Right atrium auricular region (tissue), 2 donors: ENCODE data around the gene KCNH8. TPM values are rescaled to one million over a fixed set of nuclear protein-coding genes. Genes with fewer than 3 reads are reported as not detected.

Source experiments
- DNase-seq: peaks from one replicate; pipeline ENCODE4 v3.0.0-alpha.2; 2019; ENCODE audit warnings: low spot score
- H3K27ac ChIP-seq, 2 donors: fragments of 200-600 bp; sonication (generic); 1 replicate in 1 of 2; 2 replicates in 1 of 2; pipeline ENCODE4 v1.5.1; 2016 to 2019
- H3K27me3 ChIP-seq, 2 donors: fragments of 200-600 bp; sonication (generic); one replicate each; pipeline versions ENCODE4 v1.5.1 to v1.6.0; 2017 to 2019
- H3K36me3 ChIP-seq: fragments of 200-600 bp; sonication (generic); one replicate; pipeline ENCODE4 v1.5.1; 2016
- H3K4me1 ChIP-seq, 2 donors: fragments of 200-600 bp; sonication (generic); one replicate each; pipeline versions ENCODE4 v1.5.1 to v1.6.0; 2017 to 2019
- H3K4me3 ChIP-seq, 2 donors: fragments of 200-600 bp; sonication (generic); 1 replicate in 1 of 2; 2 replicates in 1 of 2; pipeline ENCODE4 v1.5.1; 2017 to 2019; ENCODE audit warnings: mild to moderate bottlenecking in 1 of 2, moderate library complexity in 1 of 2
- H3K9me3 ChIP-seq, 2 donors: fragments of 200-600 bp; sonication (generic); one replicate each; pipeline ENCODE4 v1.5.1; 2019
- total RNA-seq, 2 donors: library from RNA; depleted of rRNA; stranded (reverse); fragments of >200 nt; gene quantifications; one replicate each; pipeline ENCODE4 v1.1.0, GENCODE V29; 2016
- TF ChIP-seq, protein P1 (sequence below), 2 donors: fragments of 200-600 bp; sonication (generic); IDR thresholded peaks; one replicate each; pipeline ENCODE4 v1.5.1; 2019; ENCODE audit warnings: antibody characterized with exemption in 2 of 2

The KCNH8 gene
- total RNA-seq, 2 donors from 2014 or later = 0.08 TPM; not detected in 1

DNA sequence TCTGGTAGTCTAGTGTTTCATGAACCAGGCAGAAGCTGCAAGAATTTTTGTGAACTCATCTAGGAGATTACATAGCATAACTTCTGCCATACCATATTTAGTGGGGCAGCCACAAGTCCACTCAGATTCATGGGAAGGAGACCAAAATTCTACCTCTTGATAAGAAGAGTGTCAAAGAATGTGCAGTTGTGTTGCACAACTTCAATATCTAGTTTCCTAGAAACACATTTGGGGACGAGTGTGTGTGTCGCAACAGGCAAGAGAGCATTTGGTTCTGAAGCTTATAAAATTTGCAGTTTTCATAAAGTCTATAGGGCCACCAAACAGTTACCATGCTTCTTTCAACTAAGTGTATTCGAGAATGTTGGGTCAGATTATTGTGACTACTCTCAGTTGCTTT, 115.3 kb downstream of the KCNH8 start:
- Histone ChIP-seq H3K4me3 (no peak overlapping the region), H3K36me3 (no peaks in the 10 kb centered on the region), H3K27ac (no peak overlapping the region), H3K9me3 (no peaks in the 10 kb centered on the region), H3K27me3 (no peaks in the 10 kb centered on the region), H3K4me1 (no peaks in the 10 kb centered on the region)
- TF ChIP-seq, protein P1, sequence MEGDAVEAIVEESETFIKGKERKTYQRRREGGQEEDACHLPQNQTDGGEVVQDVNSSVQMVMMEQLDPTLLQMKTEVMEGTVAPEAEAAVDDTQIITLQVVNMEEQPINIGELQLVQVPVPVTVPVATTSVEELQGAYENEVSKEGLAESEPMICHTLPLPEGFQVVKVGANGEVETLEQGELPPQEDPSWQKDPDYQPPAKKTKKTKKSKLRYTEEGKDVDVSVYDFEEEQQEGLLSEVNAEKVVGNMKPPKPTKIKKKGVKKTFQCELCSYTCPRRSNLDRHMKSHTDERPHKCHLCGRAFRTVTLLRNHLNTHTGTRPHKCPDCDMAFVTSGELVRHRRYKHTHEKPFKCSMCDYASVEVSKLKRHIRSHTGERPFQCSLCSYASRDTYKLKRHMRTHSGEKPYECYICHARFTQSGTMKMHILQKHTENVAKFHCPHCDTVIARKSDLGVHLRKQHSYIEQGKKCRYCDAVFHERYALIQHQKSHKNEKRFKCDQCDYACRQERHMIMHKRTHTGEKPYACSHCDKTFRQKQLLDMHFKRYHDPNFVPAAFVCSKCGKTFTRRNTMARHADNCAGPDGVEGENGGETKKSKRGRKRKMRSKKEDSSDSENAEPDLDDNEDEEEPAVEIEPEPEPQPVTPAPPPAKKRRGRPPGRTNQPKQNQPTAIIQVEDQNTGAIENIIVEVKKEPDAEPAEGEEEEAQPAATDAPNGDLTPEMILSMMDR (IDR thresholded peaks at IDR 0.05) = no peak
- no peak for DNase-seq

DNA sequence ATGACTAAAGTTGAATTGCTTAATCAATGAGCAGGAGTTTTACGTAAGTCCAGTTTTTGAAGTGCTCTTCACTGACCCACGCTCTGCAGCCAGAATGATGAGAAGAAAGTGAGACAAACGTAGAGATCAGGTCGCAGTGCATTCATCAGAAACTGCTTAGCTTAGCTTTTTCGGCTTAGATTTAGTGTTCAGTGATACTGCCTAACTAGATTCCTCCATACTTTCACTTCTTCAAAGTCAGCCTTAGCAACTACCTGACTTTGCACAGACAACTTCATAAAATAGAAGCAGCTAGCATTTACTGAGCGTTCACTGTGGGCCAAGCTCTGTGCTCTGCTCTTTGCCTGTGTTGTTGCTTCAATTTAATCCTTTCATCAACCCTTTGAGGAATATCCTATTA, 116.1 kb downstream of the KCNH8 start:
- no peaks in the 10 kb centered on the region for H3K4me1 ChIP-seq
- TF ChIP-seq, protein P1 (IDR thresholded peaks at IDR 0.05) = no peak
- H3K4me3 ChIP-seq = no peak overlapping the region
- H3K27me3 ChIP-seq = no peaks in the 10 kb centered on the region
- no peak overlapping the region for H3K27ac ChIP-seq
- H3K36me3 ChIP-seq = no peaks in the 10 kb centered on the region
- DNase-seq = no peak
- H3K9me3 ChIP-seq = no peaks in the 10 kb centered on the region

DNA sequence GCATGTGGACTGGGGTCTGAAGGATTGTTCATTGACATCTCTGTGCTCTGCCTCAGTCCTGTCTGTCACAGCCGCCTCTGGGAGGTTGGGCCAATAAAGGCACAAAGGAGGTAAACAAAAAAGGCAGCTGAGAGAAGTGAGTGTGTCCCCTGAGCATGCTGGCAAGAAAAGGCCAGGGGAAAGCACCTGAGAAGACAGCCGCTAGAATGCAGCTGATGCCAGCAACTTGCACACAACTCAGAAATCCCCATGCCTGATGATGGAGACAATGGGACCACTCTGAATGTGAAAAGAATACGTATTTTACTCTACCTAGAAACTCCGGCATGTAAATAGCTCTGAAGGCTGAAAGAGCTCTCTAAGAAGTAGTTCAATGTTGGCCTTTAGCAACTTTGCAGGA, 118.7 kb downstream of the KCNH8 start:
- H3K36me3 ChIP-seq = no peaks in the 10 kb centered on the region
- no peaks in the 10 kb centered on the region for H3K4me1 ChIP-seq
- DNase-seq = no peak
- H3K27me3 ChIP-seq = no peaks in the 10 kb centered on the region
- no peak overlapping the region for H3K4me3 ChIP-seq
- no peak overlapping the region for H3K27ac ChIP-seq
- H3K9me3 ChIP-seq = no peaks in the 10 kb centered on the region
- TF ChIP-seq, protein P1 (IDR thresholded peaks at IDR 0.05) = no peak

DNA sequence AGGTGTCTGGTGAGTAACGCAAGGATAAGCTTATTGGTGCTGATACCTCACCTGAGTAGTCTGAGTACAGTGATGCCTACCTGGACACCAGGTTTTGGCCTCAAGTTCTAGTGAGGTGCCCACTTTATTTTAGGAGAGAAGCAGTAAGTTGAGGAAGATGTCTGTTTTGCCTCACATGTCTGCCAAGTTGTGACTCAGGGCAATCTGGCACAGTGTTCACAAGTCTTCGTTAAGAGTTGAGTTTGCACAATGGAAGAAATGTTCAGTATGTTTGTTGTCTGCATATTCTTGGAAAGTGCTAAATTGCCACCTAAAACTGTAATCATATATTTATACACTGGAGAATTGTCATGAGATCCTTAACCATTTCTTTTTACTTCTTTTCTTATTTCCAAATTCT, 122.2 kb downstream of the KCNH8 start:
- H3K27me3 ChIP-seq = no peaks in the 10 kb centered on the region
- TF ChIP-seq, protein P1 (IDR thresholded peaks at IDR 0.05) = no peak
- H3K9me3 ChIP-seq = no peaks in the 10 kb centered on the region
- no peak for DNase-seq
- no peak overlapping the region for H3K27ac ChIP-seq
- no peaks in the 10 kb centered on the region for H3K36me3 ChIP-seq
- H3K4me1 ChIP-seq = no peaks in the 10 kb centered on the region
- H3K4me3 ChIP-seq = no peak overlapping the region

DNA sequence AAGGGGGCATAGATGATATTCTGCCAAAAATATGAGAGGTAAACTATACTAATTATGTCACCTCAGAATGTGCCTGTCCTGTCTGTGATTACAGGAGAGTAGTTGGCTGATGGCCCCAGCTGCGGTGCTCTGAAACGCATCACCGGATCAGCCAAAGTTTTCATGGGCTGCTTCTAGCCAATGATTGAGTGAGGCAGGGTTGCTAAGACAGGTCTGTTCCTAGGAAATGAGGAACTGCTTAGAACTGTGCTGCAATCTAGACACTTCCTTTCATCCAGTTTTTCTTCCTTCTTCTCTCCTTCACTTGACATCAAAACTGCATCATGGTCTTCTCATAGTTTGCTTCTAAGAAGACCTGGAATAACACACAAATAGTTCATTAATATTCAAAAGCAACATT, 124.0 kb downstream of the KCNH8 start:
- Histone ChIP-seq H3K4me3 (no peak overlapping the region), H3K27me3 (no peaks in the 10 kb centered on the region), H3K9me3 (no peaks in the 10 kb centered on the region), H3K27ac (no peak overlapping the region), H3K36me3 (no peaks in the 10 kb centered on the region), H3K4me1 (no peaks in the 10 kb centered on the region)
- no peak for DNase-seq
- TF ChIP-seq, protein P1 (IDR thresholded peaks at IDR 0.05) = no peak

DNA sequence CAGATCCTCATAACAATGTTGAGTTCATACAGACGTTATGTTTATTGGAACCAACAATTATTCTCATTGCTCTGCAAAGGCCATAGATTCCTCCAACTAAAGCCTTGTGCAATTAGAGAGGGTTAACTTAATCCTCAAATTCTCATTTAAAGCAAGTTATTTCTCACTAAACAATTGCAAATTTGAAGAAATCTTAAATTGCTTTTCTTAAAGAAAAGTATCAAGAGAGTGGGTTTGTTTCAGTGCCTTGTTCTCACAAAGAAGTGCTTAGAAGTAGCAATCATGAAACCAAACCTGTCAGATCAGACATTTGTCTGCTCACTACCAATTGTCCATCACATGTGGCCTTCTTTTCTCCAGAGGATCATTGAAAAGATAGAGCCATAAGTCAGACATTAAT, 124.8 kb downstream of the KCNH8 start:
- DNase-seq = no peak
- no peaks in the 10 kb centered on the region for H3K4me1 ChIP-seq
- TF ChIP-seq, protein P1 (IDR thresholded peaks at IDR 0.05) = no peak
- no peaks in the 10 kb centered on the region for H3K9me3 ChIP-seq
- H3K4me3 ChIP-seq = no peak overlapping the region
- H3K27me3 ChIP-seq = no peaks in the 10 kb centered on the region
- H3K36me3 ChIP-seq = no peaks in the 10 kb centered on the region
- H3K27ac ChIP-seq = no peak overlapping the region
